WTC11 (cell line): Measurements from ENCODE around the gene TUBB.

Experiments
- CREM ChIP-seq: sonication (generic); formaldehyde crosslinking; IDR thresholded peaks from 2 replicates; pipeline ENCODE4 v1.8.1; 2022; ENCODE audit warnings: mild to moderate bottlenecking, missing genetic modification reagents, moderate library complexity
- ELF4 ChIP-seq: sonication (generic); formaldehyde crosslinking; IDR thresholded peaks from 2 replicates; pipeline ENCODE4 v1.8.1; 2022; ENCODE audit warnings: low read depth, mild to moderate bottlenecking, moderate library complexity, missing genetic modification reagents
- GRHL2 ChIP-seq: fragments of 250-450 bp; sonication (Bioruptor Pico); IDR thresholded peaks from 2 replicates; pipeline ENCODE4 v1.8.0; 2022; ENCODE audit warnings: mild to moderate bottlenecking, moderate library complexity; ENCODE audit not compliant: insufficient replicate concordance, severe bottlenecking
- JUN ChIP-seq: sonication (generic); formaldehyde crosslinking; IDR thresholded peaks from 2 replicates; pipeline ENCODE4 v1.8.0; 2023; ENCODE audit warnings: mild to moderate bottlenecking, missing genetic modification reagents
- NFYB ChIP-seq: sonication (generic); formaldehyde crosslinking; conservative IDR thresholded peaks from 2 replicates; pipeline ENCODE4 v1.8.0; 2022; ENCODE audit warnings: low read depth, missing genetic modification reagents
- TEAD4 ChIP-seq: sonication (generic); formaldehyde crosslinking; IDR thresholded peaks from 2 replicates; pipeline ENCODE4 v1.8.0; 2022; ENCODE audit warnings: mild to moderate bottlenecking, missing genetic modification reagents
- ZNF232 ChIP-seq: sonication (generic); formaldehyde crosslinking; IDR thresholded peaks from 2 replicates; pipeline ENCODE4 v1.8.0; 2022; ENCODE audit warnings: mild to moderate bottlenecking, missing genetic modification reagents
- ZNF263 ChIP-seq: sonication (generic); formaldehyde crosslinking; IDR thresholded peaks from 2 replicates; pipeline ENCODE4 v1.8.1; 2022; ENCODE audit warnings: low read depth, mild to moderate bottlenecking, moderate library complexity, missing genetic modification reagents
- TF ChIP-seq, protein P1 (sequence below): fragments of 200-600 bp; IDR thresholded peaks from 2 replicates; pipeline ENCODE4 v1.8.0; 2022; ENCODE audit warnings: antibody characterized with exemption
- TF ChIP-seq, protein P2 (sequence below): sonication (generic); formaldehyde crosslinking; IDR thresholded peaks from 2 replicates; pipeline ENCODE4 v1.8.0; 2023; ENCODE audit warnings: missing genetic modification reagents, mild to moderate bottlenecking, borderline replicate concordance
- TF ChIP-seq, protein P3 (sequence below): sonication (generic); formaldehyde crosslinking; IDR thresholded peaks from 2 replicates; pipeline ENCODE4 v1.8.1; 2022; ENCODE audit warnings: mild to moderate bottlenecking, missing genetic modification reagents, moderate library complexity, borderline replicate concordance
- TF ChIP-seq, protein P4 (sequence below): sonication (generic); formaldehyde crosslinking; IDR thresholded peaks from 2 replicates; pipeline ENCODE4 v1.8.1; 2023; ENCODE audit warnings: mild to moderate bottlenecking, missing genetic modification reagents
- TF ChIP-seq, protein P5 (sequence below): sonication (generic); formaldehyde crosslinking; IDR thresholded peaks from 2 replicates; pipeline ENCODE4 v1.8.1; 2023; ENCODE audit warnings: mild to moderate bottlenecking, missing genetic modification reagents, moderate library complexity
- TF ChIP-seq, protein P6 (sequence below): fragments of 250-450 bp; sonication (Bioruptor Pico); IDR thresholded peaks from 2 replicates; pipeline ENCODE4 v1.8.0; 2021; ENCODE audit warnings: mild to moderate bottlenecking

DNA sequence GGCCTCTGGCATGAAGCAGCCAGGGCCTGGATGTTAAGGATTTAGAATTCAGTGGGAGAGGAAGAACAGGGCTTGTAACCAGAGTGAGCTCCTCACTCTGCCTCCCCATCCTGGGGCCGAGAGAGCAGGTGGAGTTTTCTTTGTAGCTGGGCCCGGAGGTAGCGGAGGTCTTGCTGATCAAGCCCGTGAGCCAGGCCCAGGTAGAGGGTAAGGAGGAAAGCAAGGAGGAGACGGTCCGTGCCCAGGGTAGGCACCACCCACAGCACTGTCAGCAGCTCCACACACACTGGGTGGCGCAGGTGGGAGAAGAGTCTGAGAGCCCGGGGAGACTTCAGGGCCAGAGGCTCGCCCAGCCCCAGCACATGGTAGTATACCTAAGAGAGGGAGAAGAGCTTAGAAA, 31.6 kb upstream of the TUBB start:
- TF ChIP-seq TEAD4 (CRISPR knock-in tag) (no peak), ELF4 (CRISPR knock-in tag) (no peak), CREM (CRISPR knock-in tag) (no peak), JUN (CRISPR knock-in tag) (no peak), NFYB (CRISPR knock-in tag) (no peak), GRHL2 (CRISPR knock-in tag) (no peak), ZNF263 (CRISPR knock-in tag) (no peak), ZNF232 (CRISPR knock-in tag) (no peak)
- TF ChIP-seq, protein P1, sequence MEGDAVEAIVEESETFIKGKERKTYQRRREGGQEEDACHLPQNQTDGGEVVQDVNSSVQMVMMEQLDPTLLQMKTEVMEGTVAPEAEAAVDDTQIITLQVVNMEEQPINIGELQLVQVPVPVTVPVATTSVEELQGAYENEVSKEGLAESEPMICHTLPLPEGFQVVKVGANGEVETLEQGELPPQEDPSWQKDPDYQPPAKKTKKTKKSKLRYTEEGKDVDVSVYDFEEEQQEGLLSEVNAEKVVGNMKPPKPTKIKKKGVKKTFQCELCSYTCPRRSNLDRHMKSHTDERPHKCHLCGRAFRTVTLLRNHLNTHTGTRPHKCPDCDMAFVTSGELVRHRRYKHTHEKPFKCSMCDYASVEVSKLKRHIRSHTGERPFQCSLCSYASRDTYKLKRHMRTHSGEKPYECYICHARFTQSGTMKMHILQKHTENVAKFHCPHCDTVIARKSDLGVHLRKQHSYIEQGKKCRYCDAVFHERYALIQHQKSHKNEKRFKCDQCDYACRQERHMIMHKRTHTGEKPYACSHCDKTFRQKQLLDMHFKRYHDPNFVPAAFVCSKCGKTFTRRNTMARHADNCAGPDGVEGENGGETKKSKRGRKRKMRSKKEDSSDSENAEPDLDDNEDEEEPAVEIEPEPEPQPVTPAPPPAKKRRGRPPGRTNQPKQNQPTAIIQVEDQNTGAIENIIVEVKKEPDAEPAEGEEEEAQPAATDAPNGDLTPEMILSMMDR = no peak
- TF ChIP-seq, protein P2, sequence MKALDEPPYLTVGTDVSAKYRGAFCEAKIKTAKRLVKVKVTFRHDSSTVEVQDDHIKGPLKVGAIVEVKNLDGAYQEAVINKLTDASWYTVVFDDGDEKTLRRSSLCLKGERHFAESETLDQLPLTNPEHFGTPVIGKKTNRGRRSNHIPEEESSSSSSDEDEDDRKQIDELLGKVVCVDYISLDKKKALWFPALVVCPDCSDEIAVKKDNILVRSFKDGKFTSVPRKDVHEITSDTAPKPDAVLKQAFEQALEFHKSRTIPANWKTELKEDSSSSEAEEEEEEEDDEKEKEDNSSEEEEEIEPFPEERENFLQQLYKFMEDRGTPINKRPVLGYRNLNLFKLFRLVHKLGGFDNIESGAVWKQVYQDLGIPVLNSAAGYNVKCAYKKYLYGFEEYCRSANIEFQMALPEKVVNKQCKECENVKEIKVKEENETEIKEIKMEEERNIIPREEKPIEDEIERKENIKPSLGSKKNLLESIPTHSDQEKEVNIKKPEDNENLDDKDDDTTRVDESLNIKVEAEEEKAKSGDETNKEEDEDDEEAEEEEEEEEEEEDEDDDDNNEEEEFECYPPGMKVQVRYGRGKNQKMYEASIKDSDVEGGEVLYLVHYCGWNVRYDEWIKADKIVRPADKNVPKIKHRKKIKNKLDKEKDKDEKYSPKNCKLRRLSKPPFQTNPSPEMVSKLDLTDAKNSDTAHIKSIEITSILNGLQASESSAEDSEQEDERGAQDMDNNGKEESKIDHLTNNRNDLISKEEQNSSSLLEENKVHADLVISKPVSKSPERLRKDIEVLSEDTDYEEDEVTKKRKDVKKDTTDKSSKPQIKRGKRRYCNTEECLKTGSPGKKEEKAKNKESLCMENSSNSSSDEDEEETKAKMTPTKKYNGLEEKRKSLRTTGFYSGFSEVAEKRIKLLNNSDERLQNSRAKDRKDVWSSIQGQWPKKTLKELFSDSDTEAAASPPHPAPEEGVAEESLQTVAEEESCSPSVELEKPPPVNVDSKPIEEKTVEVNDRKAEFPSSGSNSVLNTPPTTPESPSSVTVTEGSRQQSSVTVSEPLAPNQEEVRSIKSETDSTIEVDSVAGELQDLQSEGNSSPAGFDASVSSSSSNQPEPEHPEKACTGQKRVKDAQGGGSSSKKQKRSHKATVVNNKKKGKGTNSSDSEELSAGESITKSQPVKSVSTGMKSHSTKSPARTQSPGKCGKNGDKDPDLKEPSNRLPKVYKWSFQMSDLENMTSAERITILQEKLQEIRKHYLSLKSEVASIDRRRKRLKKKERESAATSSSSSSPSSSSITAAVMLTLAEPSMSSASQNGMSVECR (CRISPR knock-in tag) = no peak
- TF ChIP-seq, protein P3, sequence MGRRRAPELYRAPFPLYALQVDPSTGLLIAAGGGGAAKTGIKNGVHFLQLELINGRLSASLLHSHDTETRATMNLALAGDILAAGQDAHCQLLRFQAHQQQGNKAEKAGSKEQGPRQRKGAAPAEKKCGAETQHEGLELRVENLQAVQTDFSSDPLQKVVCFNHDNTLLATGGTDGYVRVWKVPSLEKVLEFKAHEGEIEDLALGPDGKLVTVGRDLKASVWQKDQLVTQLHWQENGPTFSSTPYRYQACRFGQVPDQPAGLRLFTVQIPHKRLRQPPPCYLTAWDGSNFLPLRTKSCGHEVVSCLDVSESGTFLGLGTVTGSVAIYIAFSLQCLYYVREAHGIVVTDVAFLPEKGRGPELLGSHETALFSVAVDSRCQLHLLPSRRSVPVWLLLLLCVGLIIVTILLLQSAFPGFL (CRISPR knock-in tag) = no peak
- TF ChIP-seq, protein P4, sequence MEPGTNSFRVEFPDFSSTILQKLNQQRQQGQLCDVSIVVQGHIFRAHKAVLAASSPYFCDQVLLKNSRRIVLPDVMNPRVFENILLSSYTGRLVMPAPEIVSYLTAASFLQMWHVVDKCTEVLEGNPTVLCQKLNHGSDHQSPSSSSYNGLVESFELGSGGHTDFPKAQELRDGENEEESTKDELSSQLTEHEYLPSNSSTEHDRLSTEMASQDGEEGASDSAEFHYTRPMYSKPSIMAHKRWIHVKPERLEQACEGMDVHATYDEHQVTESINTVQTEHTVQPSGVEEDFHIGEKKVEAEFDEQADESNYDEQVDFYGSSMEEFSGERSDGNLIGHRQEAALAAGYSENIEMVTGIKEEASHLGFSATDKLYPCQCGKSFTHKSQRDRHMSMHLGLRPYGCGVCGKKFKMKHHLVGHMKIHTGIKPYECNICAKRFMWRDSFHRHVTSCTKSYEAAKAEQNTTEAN (CRISPR knock-in tag) = no peak
- TF ChIP-seq, protein P5, sequence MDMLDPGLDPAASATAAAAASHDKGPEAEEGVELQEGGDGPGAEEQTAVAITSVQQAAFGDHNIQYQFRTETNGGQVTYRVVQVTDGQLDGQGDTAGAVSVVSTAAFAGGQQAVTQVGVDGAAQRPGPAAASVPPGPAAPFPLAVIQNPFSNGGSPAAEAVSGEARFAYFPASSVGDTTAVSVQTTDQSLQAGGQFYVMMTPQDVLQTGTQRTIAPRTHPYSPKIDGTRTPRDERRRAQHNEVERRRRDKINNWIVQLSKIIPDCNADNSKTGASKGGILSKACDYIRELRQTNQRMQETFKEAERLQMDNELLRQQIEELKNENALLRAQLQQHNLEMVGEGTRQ (CRISPR knock-in tag) = no peak
- TF ChIP-seq, protein P6, sequence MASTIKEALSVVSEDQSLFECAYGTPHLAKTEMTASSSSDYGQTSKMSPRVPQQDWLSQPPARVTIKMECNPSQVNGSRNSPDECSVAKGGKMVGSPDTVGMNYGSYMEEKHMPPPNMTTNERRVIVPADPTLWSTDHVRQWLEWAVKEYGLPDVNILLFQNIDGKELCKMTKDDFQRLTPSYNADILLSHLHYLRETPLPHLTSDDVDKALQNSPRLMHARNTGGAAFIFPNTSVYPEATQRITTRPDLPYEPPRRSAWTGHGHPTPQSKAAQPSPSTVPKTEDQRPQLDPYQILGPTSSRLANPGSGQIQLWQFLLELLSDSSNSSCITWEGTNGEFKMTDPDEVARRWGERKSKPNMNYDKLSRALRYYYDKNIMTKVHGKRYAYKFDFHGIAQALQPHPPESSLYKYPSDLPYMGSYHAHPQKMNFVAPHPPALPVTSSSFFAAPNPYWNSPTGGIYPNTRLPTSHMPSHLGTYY (CRISPR knock-in tag) = no peak
